SK-N-SH (cell line): ENCODE results near the gene TRAK1. TPM values are rescaled to one million over a fixed set of nuclear protein-coding genes. Genes with fewer than 3 reads are reported as not detected.

Source experiments
- CTCF ChIA-PET: fragments of 300-600, 350-600 bp; formaldehyde crosslinking; extraction: SDS; loops from one replicate; lab custom pipeline; 2021; lab: Yijun Ruan, JAX
- POLR2A ChIA-PET: fragments of 350-600 bp; sonication (Branson Sonifier 250); formaldehyde crosslinking; extraction: SDS; loops from one replicate; lab custom pipeline; 2020; ENCODE audit warnings: antibody characterized with exemption, inconsistent platforms; lab: Yijun Ruan, JAX
- DNase-seq: peaks from one replicate; pipeline ENCODE4 v3.0.0; 2012
- H2AFZ ChIP-seq: fragments of 200-600 bp; sonication (generic); 2 replicates; pipeline ENCODE4 v1.8.1; 2016; ENCODE audit warnings: antibody characterized with exemption, mild to moderate bottlenecking, low read depth
- H3F3A ChIP-seq: fragments of 200-600 bp; sonication (generic); replicated peaks from 2 replicates; pipeline ENCODE3; 2016; ENCODE audit warnings: antibody characterized with exemption, mild to moderate bottlenecking; ENCODE audit not compliant: insufficient read depth
- H3K27ac ChIP-seq, 2 experiments: fragments of 200-500 bp in 1 of 2; fragments of 200-600 bp in 1 of 2; sonication (Bioruptor generic) in 1 of 2; sonication (generic), shearing (Covaris generic) in 1 of 2; 2 replicates each; pipeline versions ENCODE4 v1.5.1 to v1.6.1; 2014 to 2016; ENCODE audit warnings: low read depth in 2 of 2, inconsistent platforms in 1 of 2, low read length in 1 of 2, mild to moderate bottlenecking in 1 of 2, mixed read lengths in 1 of 2
- H3K27me3 ChIP-seq: fragments of 200-600 bp; sonication (generic), shearing (Covaris generic); 2 replicates; pipeline ENCODE4 v1.6.1; 2016; ENCODE audit warnings: mixed run types; ENCODE audit not compliant: insufficient read depth
- H3K36me3 ChIP-seq, 2 experiments: fragments of 200-500 bp in 1 of 2; fragments of 200-600 bp in 1 of 2; sonication (Bioruptor generic) in 1 of 2; sonication (generic) in 1 of 2; replicated peaks in 1 of 2; 2 replicates each; pipeline versions ENCODE3 to v1.5.1; 2014 to 2016; ENCODE audit warnings: low read length in 1 of 2, mild to moderate bottlenecking in 1 of 2; ENCODE audit not compliant: insufficient read depth in 2 of 2, control insufficient read depth in 1 of 2
- H3K4me1 ChIP-seq, 2 experiments: fragments of 200-500 bp in 1 of 2; fragments of 200-600 bp in 1 of 2; sonication (Bioruptor generic) in 1 of 2; sonication (generic), shearing (Covaris generic) in 1 of 2; 2 replicates each; pipeline versions ENCODE4 v1.5.1 to v1.6.1; 2014 to 2016; ENCODE audit warnings: low read depth in 1 of 2, low read length in 1 of 2, mixed run types in 1 of 2; ENCODE audit not compliant: insufficient read depth in 2 of 2, control insufficient read depth in 1 of 2
- H3K4me2 ChIP-seq: fragments of 200-600 bp; sonication (generic), shearing (Covaris generic); 2 replicates; pipeline ENCODE4 v1.6.1; 2017; ENCODE audit warnings: mixed run types
- H3K4me3 ChIP-seq, 2 experiments: fragments of 200-500 bp in 1 of 2; fragments of 200-600 bp in 1 of 2; sonication (Bioruptor generic) in 1 of 2; sonication (generic), shearing (Covaris generic) in 1 of 2; 2 replicates each; pipeline versions ENCODE4 v1.5.1 to v1.8.1; 2014 to 2016; ENCODE audit warnings: low read depth in 2 of 2, inconsistent platforms in 1 of 2, low read length in 1 of 2, mild to moderate bottlenecking in 1 of 2, mixed read lengths in 1 of 2, moderate library complexity in 1 of 2
- H3K79me2 ChIP-seq: fragments of 200-600 bp; sonication (generic); 2 replicates; pipeline ENCODE4 v1.8.1; 2017; ENCODE audit warnings: mild to moderate bottlenecking; ENCODE audit not compliant: insufficient read depth
- H3K9ac ChIP-seq: fragments of 200-600 bp; sonication (generic); 2 replicates; pipeline ENCODE4 v1.6.1; 2017; ENCODE audit warnings: mixed run types
- H3K9me2 ChIP-seq: fragments of 200-600 bp; sonication (generic); 2 replicates; pipeline ENCODE4 v1.6.1; 2017; ENCODE audit warnings: mixed run types
- H3K9me3 ChIP-seq: fragments of 200-600 bp; sonication (generic); 2 replicates; pipeline ENCODE4 v1.6.1; 2017; ENCODE audit warnings: mixed run types, mild to moderate bottlenecking, moderate library complexity
- H4K20me1 ChIP-seq: fragments of 200-600 bp; sonication (generic); 2 replicates; pipeline ENCODE4 v1.6.1; 2017; ENCODE audit warnings: mild to moderate bottlenecking, mixed run types; ENCODE audit not compliant: insufficient read depth
- CHD2 ChIP-seq: fragments of 150-350 bp; IDR thresholded peaks from 2 replicates; pipeline ENCODE4 v1.6.1; 2018; ENCODE audit warnings: low read length; ENCODE audit not compliant: partially characterized antibody
- EZH2phosphoT487 ChIP-seq: fragments of 200-600 bp; sonication (generic); IDR thresholded peaks from 2 replicates; pipeline ENCODE4 v1.6.1; 2017; ENCODE audit warnings: low read depth, mixed run types, mild to moderate bottlenecking, antibody characterized with exemption, moderate library complexity, borderline replicate concordance
- FOSL2 ChIP-seq: IDR thresholded peaks from 2 replicates; pipeline ENCODE4 v1.4.0; 2012; ENCODE audit warnings: low read depth, mild to moderate bottlenecking, moderate library complexity, borderline replicate concordance
- FOXJ3 ChIP-seq: sonication (generic); formaldehyde crosslinking; IDR thresholded peaks from 2 replicates; pipeline ENCODE4 v1.5.1; 2020; ENCODE audit warnings: mild to moderate bottlenecking, missing genetic modification reagents
- GABPA ChIP-seq: IDR thresholded peaks from 2 replicates; pipeline ENCODE4 v1.4.0; 2012; ENCODE audit warnings: low read depth, mild to moderate bottlenecking
- MEF2A ChIP-seq: IDR thresholded peaks from 2 replicates; pipeline ENCODE4 v1.4.0; 2012; ENCODE audit warnings: low read depth, borderline replicate concordance
- MXI1 ChIP-seq: IDR thresholded peaks from 2 replicates; pipeline ENCODE4 v1.6.1; 2012; ENCODE audit warnings: mild to moderate bottlenecking, low read depth, low read length, improper control_type of control experiment
- NFIC ChIP-seq: IDR thresholded peaks from 2 replicates; pipeline ENCODE4 v1.4.0; 2012; ENCODE audit warnings: borderline replicate concordance
- NRF1 ChIP-seq: IDR thresholded peaks from 2 replicates; pipeline ENCODE4 v1.6.1; 2012; ENCODE audit warnings: low read depth, mild to moderate bottlenecking, low read length
- RAD21 ChIP-seq: IDR thresholded peaks from 2 replicates; pipeline ENCODE4 v1.6.1; 2012; ENCODE audit warnings: mild to moderate bottlenecking, low read length
- RCOR1 ChIP-seq: fragments of 150-350 bp; IDR thresholded peaks from 2 replicates; pipeline ENCODE4 v1.6.1; 2017; ENCODE audit warnings: antibody characterized with exemption, low read length
- RXRA ChIP-seq: IDR thresholded peaks from 2 replicates; pipeline ENCODE4 v1.4.0; 2012; ENCODE audit warnings: low read depth, mild to moderate bottlenecking, borderline replicate concordance
- SIN3A ChIP-seq: IDR thresholded peaks from 2 replicates; pipeline ENCODE4 v1.6.1; 2012; ENCODE audit warnings: low read depth, mild to moderate bottlenecking, low read length, moderate library complexity, borderline replicate concordance
- SMC3 ChIP-seq: IDR thresholded peaks from 2 replicates; pipeline ENCODE4 v1.6.1; 2012; ENCODE audit warnings: low read depth, low read length, improper control_type of control experiment
- TAF1 ChIP-seq: IDR thresholded peaks from 2 replicates; pipeline ENCODE4 v1.6.1; 2012; ENCODE audit warnings: low read depth, mild to moderate bottlenecking, low read length, moderate library complexity, borderline replicate concordance
- TCF12 ChIP-seq: IDR thresholded peaks from 2 replicates; pipeline ENCODE4 v1.4.0; 2012
- WGBS: methylation state at CpG from one replicate; pipeline ENCODE4 v1.1.6; 2017; ENCODE audit warnings: low lambda C conversion rate; 5-methylcytosine and 5-hydroxymethylcytosine counted together
- polyA plus RNA-seq, 3 experiments: library from polyadenylated mRNA; depleted of rRNA; stranded (reverse); fragments of >200 nt; gene quantifications; 2 replicates each; pipeline ENCODE4 v1.2.3, GENCODE V29; 2012
- TF ChIP-seq, protein P1 (sequence below): IDR thresholded peaks from 2 replicates; pipeline ENCODE4 v1.4.0; 2012; ENCODE audit warnings: low read depth, borderline replicate concordance
- TF ChIP-seq, protein P2 (sequence below): fragments of 150-350 bp; IDR thresholded peaks from 2 replicates; pipeline ENCODE4 v1.6.1; 2017; ENCODE audit warnings: antibody characterized with exemption, low read length, low read depth, borderline replicate concordance
- TF ChIP-seq, protein P3 (sequence below): IDR thresholded peaks from 2 replicates; pipeline ENCODE4 v1.4.0; 2012; ENCODE audit warnings: low read depth, borderline replicate concordance

The TRAK1 gene
- polyA plus RNA-seq, 1 of the 3 experiments (the other 2 are of a cell fraction) = 12.5 TPM

DNA sequence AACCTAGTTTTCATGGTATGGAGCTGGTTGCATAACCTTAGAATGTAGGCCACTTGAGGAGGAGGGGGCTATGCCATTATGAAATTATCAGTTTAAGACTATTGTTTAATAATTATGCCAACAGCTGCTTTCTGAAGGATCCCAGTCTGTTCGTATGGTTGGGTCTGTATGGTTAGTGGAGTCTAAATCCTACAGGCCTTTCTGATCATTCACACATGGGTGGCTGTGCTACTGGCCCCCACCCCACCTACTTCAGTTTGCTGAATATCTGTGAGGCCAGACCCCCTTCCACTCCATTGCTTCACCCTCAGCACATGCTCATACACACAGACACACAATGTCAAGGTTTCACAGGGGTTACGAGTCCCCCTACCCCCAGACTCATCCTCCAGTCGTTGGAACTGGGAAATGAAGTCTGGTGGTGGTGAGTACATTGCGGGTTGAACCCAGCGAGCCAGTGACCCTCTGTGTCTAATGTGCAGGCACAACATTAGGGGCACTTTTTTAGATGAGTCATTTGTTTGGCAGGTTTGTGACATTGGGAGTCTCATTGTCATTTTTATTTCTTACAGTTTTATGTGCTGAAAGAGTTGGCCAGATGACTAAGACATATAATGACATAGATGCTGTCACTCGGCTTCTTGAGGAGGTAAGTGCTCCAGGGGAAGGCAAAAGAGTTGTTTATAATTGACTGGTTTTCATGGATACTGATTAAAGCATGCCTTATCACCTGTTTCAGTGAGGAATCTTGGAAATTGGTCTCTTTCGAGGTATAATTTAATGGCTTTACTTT is 85.3 kb downstream of the TRAK1 start:
- ChIA-PET CTCF (interaction anchor here (0.9 to 9.1 kb wide), 3 partner anchors 11 to 15 kb away, joined by 3 to 70 read pairs (median 3); no protein-coding TSS in a partner anchor), POLR2A (no interaction called here)
- peaks cover 4% of the 10 kb centered on the region; the same call in 1 of the 2 replicates for H4K20me1 ChIP-seq
- H2AFZ ChIP-seq = no peak overlapping the region
- no peaks in the 10 kb centered on the region for H3K9me2 ChIP-seq
- no peak for DNase-seq
- H3K9ac ChIP-seq = no peak overlapping the region
- no peak overlapping the region for H3K4me3 ChIP-seq
- no peaks in the 10 kb centered on the region for H3K79me2 ChIP-seq
- TF ChIP-seq RAD21 (no peak), FOXJ3 (no peak), GABPA (no peak), MXI1 (no peak)
- TF ChIP-seq, protein P1, sequence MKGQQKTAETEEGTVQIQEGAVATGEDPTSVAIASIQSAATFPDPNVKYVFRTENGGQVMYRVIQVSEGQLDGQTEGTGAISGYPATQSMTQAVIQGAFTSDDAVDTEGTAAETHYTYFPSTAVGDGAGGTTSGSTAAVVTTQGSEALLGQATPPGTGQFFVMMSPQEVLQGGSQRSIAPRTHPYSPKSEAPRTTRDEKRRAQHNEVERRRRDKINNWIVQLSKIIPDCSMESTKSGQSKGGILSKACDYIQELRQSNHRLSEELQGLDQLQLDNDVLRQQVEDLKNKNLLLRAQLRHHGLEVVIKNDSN = no peak
- TF ChIP-seq, all 33 proteins: peak for 0
- H3K27me3 ChIP-seq = no peaks in the 10 kb centered on the region
- H3K9me3 ChIP-seq = no peaks in the 10 kb centered on the region
- H3K36me3 ChIP-seq = no peaks in the 10 kb centered on the region
- peaks cover 5 to 9% of the 10 kb centered on the region in 2 experiments; a peak in 3 of 4 replicates for H3K4me1 ChIP-seq
- no peak overlapping the region for H3K27ac ChIP-seq
- H3K4me2 ChIP-seq = no peak overlapping the region
- peaks cover 10% of the 10 kb centered on the region for H3F3A ChIP-seq
- WGBS = 89% methylated on average over 7 of the region's 7 CpGs

DNA sequence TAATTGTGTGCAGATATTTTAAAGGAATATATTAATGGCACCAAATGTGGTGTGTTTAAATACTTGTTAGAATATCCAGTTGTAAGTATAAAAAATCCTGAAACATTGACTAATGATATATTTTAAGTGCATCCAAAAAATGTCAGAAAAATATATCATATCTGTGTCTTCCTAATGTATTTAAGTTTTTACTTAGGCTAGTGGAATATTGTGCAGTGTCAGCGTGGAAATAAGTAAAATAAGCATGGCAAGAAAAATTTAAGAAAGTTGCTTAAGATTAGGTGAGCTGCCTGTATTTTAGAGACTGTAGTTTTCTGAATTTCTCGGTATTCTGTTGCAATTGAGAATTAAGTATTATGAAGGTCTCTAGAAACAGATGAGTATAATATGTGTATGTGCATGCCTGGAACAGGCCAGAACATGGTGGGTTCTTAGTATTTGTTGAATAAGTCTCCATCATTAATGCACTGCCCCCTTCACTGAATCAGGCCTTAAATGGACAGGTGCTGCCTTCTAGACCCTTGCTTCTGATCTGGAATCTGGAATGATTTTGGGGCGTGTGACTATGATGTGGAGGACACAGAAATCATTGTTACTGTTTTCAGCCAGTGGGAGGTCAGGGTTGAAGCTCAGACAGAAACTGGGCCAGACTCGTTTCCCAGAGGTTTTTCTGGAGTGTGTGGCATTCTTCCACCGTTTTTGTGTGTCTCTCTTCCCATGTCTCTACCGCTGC is 86.1 kb downstream of the TRAK1 start:
- Histone ChIP-seq H3K4me1 (peaks cover 5 to 9% of the 10 kb centered on the region in 2 experiments; a peak in 3 of 4 replicates), H3K9ac (no peak overlapping the region), H3K9me3 (no peaks in the 10 kb centered on the region), H3K27ac (no peak overlapping the region), H3K79me2 (no peaks in the 10 kb centered on the region), H3K27me3 (no peaks in the 10 kb centered on the region), H3K9me2 (no peaks in the 10 kb centered on the region), H3K4me2 (no peak overlapping the region), H3K4me3 (no peak overlapping the region), H3F3A (peaks cover 10% of the 10 kb centered on the region), H4K20me1 (peaks cover 4% of the 10 kb centered on the region; the same call in 1 of the 2 replicates), H2AFZ (no peak overlapping the region), H3K36me3 (no peaks in the 10 kb centered on the region)
- WGBS = 86% methylated on average over 6 of the region's 6 CpGs
- CTCF ChIA-PET = interaction anchor here (0.9 to 9.1 kb wide), 2 partner anchors 10 to 14 kb away, joined by 3 to 70 read pairs; no protein-coding TSS in a partner anchor
- DNase-seq = no peak
- POLR2A ChIA-PET = no interaction called here
- TF ChIP-seq, protein P2, sequence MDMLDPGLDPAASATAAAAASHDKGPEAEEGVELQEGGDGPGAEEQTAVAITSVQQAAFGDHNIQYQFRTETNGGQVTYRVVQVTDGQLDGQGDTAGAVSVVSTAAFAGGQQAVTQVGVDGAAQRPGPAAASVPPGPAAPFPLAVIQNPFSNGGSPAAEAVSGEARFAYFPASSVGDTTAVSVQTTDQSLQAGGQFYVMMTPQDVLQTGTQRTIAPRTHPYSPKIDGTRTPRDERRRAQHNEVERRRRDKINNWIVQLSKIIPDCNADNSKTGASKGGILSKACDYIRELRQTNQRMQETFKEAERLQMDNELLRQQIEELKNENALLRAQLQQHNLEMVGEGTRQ = no peak
- no peak for TF ChIP-seq RXRA
- no peak for TF ChIP-seq FOSL2
- TF ChIP-seq MEF2A = no peak
- no peak for TF ChIP-seq SIN3A
- TF ChIP-seq RCOR1 = no peak
- TF ChIP-seq SMC3 = no peak
- no peak for TF ChIP-seq EZH2phosphoT487
- no peak for TF ChIP-seq CHD2
- TF ChIP-seq, protein P1 = no peak
- TF ChIP-seq NRF1 = no peak
- no peak for TF ChIP-seq NFIC
- TF ChIP-seq, protein P3, sequence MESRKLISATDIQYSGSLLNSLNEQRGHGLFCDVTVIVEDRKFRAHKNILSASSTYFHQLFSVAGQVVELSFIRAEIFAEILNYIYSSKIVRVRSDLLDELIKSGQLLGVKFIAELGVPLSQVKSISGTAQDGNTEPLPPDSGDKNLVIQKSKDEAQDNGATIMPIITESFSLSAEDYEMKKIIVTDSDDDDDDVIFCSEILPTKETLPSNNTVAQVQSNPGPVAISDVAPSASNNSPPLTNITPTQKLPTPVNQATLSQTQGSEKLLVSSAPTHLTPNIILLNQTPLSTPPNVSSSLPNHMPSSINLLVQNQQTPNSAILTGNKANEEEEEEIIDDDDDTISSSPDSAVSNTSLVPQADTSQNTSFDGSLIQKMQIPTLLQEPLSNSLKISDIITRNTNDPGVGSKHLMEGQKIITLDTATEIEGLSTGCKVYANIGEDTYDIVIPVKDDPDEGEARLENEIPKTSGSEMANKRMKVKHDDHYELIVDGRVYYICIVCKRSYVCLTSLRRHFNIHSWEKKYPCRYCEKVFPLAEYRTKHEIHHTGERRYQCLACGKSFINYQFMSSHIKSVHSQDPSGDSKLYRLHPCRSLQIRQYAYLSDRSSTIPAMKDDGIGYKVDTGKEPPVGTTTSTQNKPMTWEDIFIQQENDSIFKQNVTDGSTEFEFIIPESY = no peak
- TF ChIP-seq TAF1 = no peak
- TF ChIP-seq RAD21 = no peak
- no peak for TF ChIP-seq TCF12
